Kidney tubule cell (primary cell): ENCODE measurements around the gene NOG.

Experiments used
- DNase-seq: peaks from one replicate; pipeline ENCODE4 v3.0.0-alpha.2; 2018; ENCODE audit warnings: low spot score

Gene NOG

DNA sequence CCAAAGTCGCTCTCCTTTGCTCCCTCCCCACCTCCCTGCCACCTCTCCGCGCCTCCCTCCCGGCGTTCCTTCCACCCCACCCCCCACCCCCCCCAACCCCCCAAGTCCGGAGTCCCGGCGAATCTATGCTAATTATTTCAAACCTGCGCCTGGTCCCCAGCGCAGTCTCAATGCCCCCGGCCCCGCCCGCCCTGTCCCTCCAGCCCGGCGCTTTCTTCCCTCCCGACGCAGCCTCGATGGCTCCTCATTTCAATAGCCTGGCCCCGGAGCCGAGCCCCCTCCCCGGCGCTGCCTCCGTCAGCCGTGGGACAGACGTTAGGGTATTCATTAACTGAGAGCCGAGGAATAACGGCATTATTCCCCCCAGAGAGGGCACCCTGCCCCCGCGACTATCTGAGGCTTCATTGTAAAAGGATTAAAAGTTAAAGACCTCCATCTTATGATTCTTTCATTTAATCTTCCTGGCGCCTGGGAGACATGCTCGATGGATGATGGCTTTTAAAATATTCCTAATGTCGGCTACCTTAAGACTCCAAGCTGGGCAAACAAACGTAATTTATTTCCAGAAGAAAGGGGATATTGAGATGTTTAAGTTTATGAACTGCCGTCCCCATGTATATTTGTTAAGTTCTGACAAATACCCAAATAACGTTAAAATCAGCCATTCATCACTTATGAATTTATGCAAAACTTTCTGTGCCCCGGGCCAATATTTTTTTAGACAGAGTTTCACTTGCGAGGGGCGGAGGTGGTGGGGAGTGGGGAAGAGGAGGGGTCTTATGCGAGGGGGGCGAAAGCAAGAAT, 3.4 kb downstream of the NOG start:
- peak; percentile 40 for DNase-seq

DNA sequence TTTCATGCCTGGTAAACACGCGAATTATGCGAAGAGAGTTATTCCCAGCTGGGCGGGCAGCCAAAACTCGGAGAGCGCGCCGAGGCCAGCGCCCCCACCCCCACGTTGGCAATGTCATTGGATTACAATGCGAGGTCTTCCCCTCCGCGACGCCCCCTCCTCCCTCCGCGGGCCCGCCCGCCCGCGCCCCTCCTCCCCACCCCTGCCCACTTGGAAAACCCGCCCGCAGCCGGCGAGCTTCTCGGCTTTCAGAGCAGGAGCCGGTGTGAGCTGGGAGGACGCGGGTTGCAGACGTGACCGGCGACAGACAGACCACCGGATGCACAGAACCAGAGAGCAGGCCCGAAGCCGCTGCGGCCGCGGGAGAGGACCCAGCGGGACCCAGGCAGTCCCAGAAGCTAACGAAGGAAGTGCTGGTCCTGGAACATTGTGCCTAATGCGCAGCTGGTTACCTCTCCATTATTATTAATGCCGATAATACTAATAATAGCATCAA, 4.0 kb downstream of the NOG start:
- DNase-seq = peak; percentile 44

DNA sequence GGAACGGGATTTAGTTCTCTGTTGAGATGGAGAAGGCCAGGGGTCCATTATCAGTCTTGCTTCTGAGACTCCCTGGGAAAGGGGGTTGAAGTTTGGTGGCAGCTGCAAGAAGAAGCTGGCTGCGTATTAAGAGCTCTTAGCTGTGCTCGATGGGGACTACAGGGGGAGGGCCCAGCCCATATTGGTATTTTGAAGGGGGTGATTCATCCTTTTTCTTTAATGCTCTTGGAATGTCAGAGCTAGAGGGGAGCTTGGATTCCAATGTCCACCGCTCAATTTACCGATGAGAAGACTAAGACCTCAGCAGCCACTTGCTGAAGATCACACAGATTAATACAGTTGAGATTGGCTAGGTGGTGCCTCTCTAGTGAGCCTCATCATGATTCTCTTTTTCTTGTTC, 5.0 kb downstream of the NOG start:
- peak; percentile 67 for DNase-seq

DNA sequence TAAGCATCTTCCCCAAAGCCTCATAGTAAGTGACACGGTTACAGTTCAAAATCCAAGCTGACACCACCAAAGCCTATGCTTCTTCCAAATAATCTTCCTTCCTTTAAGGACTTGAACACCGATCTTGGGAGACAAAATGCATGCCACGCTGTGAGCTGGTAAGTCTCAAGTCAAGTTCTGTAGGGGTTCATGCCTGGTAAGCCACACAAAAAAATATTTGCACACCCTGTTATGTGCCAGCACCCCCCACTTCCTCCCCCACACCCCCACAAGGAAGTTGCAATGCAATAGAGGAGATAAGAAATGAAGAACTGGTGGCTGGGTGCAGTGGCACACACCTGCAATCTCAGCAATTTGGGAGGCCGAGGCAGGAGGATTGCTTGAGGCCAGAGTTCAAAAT, 5.6 kb downstream of the NOG start:
- DNase-seq = no peak

DNA sequence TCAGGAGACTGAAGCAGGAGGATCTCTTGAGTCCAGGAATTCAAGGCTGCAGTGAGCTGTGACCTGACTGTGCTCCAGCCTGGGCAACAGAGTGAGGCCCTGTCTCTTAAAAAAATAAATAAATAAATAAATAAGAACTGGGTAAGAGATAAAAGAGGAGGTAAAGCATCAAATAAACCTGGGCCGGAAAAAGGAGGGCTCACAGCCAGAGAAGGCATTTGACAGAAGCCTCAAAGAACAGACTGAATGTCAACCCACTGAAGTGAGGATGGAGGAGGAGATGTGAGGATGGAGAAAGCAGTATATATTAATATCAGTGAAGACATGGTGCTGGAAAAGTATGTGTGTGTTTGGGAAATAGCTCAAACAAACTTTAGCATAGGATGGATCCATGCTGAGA, 6.1 kb downstream of the NOG start:
- no peak for DNase-seq

DNA sequence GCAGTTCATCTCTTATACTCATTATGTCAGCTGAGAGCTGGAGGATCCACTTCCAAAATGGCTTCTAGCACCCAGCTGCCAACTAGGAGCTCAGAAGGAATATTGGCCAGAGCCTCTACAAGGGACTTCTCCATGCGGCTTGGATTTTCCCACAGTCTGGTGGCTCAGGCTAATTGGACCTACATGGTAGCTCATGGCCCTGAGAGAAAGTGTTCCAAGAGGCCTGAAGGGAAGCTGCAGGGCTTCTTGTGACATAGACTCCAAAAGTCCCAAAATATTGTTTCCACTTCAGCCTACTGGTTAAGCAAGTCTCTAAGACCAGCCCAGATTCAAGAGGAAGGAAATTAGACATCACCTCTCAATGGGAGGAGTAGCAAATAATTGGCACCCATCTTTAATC, 6.8 kb downstream of the NOG start:
- DNase-seq = no peak

DNA sequence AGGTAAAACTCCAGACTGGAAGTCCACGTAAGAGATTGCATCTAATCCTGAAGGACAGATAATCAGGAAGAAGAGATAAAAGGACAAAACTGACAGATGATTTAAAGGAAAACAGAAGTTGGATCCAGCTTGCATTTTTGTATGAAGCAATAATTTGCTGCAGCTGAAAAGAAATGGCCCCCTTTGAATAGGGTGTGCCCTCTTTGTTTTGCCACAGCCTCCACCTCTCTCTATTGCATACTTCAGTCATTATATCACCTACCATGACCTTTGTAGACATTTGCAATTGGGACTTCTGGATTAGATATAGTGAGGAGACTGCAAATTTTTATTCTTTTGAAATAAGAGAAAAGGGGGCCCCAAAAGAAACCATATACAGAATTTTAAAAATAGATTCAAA, 8.1 kb downstream of the NOG start:
- no peak for DNase-seq

DNA sequence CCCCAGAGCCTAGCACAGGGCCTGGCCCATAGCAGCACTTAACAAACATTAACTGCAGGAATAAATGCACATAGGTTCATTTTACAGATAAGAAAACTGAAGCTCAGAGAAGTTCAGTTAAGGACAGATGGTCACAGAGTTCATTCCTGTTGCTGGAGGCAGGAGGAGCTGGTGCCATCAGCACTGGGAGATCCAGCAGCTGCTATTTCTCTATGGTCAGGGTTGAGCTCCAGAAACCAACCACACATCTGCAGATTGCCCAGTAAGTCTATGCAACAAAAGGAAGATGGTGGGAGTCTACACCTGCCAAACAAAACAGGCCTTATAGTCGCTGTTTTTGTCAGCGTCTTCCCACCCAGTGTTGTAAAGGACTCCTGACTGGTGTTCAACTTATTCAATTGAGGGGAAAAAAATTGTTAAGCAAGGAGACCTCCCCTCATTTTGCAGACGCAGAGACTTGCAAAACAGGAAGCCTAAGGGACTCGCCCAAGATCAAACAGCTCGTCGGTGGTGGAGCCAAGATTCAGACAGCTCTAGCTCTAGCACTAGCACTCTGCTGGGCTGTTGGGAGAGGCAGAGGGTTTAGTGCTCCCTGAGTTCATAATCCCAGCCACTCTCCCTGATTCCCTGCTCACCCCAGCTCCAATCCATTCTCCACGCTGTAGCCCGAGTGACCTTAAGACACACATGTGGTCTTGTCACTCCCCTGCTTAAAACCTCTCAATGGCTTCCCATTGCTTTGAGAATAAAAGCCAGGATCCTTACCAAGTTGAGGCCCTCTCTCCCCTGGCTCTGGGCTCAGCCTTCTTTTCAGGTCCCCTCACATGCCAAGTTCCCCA, 9.0 kb downstream of the NOG start:
- no peak for DNase-seq

DNA sequence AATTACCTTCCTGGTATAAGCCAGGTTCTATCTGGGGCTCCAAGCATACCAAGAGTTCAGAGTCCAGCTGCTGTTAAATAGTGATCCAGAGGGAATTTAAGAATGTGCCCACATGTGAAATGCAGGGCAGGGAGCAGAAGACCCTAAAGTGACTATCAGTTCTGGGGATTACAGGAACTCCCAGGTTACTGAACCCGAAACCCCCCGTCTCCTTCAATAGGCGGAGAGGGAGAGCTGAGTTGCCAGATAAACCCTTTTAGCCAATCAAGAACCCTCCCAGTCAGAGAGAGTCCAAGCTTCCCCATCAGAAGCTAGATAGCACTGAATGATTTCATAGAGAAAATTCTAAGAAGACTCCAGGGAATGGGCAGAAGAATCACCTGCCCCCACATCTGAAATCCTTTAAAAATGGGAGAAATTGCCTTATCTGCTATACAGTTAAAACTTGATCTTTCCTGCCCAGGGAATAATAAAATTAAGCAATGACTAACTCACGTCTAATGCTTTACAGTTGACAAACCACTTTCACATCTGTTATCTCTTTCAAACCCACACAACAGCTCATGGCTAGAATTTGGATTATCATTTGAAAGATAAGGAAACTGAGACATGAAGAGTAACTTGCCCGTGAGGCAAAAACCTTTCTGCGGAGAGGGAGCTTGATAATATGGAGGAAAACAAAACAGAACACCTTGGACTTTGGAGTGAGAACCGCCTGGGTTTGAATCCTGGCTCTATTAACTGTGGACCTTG, 10.2 kb downstream of the NOG start:
- DNase-seq = no peak

DNA sequence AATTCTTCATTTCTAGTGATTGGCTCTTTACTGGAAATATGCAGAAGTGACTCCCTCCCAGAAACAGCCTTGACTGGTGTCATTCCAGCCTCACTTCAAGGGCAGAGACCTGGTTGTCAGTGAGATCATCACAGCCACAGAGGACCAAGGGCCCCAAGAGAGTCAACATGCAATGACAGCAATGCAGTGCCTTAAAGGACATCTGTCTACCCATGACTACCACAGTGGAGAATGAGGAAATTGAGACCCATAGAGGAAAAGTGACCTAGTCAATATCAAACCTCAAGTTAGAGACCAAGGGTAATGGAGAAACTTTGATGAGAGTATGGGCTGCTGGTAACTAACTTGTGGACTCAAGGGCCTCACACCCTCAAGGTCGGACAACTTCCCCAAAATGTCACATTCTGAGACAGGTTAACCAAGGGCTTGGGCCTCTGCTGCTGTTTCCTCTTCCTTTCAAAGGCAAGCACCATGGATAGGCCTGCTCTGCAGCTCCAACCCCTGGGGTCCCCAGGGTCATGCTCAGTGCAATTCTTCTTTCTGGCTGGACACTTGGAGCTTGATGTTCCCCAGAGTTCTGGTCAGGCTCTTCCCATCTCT, 11.3 kb downstream of the NOG start:
- peak; percentile 69 for DNase-seq

DNA sequence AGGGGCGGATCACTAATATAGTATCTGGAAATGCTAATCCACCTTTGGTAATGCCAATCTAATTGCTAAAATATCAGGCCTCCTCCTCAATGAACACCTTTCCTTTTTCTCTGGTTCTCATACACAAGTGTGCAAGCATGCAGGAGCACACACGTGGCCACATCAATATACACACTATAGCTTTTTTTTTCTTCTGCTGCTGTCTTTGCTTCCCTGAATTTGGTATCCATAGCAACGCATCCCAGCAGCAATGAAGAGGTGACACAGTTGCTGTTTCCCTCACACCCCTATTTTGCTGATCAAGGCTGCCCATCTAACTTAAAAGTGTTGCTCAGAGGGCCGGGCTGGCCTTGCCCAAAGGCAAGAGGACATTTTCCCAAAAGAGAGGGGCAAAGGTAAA, 15.4 kb downstream of the NOG start:
- DNase-seq = no peak

DNA sequence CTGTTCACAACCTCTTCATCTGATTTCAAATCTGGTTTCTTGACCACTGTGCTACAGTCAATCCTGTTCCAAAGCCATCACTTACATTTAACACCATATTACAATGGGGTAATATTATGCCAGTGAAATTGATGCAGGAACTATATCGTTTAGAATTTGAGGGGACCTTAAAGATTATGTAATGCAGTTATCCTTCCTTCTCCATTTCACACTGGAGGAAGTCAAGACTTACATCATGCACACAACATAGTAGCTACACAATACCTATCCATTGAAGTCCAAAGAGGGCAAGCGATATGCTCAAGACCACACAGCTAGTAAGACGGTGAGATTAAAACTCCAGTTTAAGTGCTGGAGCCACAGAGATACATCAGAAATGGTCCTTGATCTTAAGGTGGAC, 16.8 kb downstream of the NOG start:
- DNase-seq = no peak

DNA sequence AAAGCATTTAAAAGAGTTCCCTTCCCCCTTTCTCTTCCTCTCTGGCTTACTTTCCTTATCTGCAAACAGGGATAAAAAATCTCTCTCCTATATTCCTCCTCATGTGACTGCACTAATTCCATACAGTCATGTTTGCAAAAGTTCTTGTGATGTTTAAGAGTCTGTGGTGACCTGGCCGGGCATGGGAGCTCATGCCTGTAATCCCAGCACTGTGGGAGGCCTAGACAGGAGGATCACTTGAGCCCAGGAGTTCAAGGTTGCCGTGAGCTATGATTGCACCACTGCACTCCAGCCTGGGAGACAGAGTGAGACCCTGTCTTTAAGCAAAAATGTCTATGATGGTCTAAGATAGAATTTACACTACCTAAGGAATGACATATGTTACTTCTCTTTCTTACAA, 19.6 kb downstream of the NOG start:
- no peak for DNase-seq

DNA sequence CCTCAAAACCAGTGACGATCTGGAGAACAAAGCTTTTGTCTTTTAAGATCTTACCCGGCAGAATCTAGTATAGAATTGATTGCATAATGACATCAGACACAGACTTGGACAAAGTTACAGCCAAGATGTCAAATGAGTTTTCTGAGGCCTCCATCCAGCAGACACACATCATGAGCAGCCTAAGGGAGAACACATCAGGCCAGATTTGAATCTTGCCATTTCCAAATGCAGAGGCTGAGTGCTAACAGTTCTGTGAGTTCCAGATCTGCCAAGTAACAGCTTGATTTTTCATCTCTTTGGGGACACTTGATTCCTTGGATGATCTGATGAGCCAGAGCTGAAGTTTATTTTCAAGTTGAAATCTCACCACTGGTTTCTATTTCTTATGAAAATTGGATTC, 21.0 kb downstream of the NOG start:
- DNase-seq = no peak

DNA sequence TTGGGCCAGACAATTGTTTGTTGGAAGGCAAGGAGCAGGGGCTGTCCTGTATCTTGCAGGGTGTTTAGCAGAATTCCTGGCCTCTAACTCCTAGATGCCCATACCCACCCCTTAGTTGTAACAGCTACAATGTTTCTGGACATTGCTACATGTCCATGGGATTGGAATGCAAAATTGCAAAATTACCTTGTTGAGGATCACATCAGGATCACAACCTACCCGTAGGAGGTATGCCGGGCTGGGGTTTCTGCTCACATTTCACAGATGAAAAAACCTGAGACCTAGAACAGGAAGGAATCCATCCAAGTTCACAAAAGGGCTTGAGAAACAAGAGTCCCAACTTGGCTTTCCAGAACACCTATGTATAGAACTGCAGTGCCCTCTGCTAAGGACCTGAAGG, 22.7 kb downstream of the NOG start:
- DNase-seq = no peak

DNA sequence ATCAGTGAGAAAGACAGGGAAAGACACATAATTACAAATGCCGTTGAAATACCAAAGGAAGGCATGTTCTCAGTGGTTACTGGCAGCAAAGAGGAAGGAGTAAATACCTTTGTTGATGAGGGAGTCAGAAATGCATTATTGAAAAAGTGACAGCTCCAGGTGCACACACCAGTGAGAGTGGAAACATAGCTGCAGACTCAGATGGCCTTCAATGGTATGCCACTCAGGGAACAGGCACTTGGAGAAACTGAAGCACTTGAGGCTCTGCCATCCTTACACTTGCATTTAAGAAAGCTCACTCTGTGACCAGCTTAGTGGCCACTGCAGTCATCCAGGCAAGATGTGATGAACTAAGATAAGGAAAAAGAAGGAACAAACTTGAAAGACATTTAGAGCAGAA, 29.9 kb downstream of the NOG start:
- no peak for DNase-seq

DNA sequence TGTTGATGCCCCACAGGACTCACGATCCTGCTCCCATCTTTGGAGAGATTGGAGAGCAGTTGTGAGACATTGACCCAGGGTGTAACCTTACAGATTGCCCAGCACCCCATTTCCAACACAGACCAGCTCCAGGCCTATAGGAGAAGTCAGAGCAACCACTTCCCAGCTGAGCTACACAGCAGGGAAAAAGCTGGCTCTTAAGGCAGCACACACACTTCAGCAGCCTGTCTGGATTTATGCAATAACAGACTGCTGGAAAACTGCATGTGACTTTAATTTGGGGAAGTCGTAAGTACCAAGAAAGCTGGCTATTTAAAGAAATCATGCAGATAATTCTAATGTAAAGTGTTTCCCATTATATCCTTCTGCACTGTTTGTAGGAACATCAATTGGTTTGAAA, 30.8 kb downstream of the NOG start:
- DNase-seq = no peak

DNA sequence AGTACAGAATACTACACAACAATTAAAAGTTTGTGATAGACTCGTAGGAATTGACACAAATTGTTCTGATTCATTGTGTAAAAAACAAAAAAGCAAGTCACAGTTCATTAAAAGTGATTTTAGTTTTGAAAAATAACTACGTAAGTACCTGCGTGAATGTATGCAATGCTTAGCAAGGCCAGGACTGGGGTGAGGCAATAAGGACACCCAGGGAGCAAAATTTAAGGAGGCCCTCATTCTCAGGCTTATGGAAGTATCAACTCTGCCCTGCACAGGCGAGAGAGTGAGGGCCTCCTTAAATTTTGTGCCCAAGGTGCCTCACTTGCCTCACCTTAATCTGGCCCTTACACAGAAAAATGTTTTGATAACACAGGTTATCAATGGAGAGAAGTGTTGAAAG, 31.4 kb downstream of the NOG start:
- DNase-seq = no peak

DNA sequence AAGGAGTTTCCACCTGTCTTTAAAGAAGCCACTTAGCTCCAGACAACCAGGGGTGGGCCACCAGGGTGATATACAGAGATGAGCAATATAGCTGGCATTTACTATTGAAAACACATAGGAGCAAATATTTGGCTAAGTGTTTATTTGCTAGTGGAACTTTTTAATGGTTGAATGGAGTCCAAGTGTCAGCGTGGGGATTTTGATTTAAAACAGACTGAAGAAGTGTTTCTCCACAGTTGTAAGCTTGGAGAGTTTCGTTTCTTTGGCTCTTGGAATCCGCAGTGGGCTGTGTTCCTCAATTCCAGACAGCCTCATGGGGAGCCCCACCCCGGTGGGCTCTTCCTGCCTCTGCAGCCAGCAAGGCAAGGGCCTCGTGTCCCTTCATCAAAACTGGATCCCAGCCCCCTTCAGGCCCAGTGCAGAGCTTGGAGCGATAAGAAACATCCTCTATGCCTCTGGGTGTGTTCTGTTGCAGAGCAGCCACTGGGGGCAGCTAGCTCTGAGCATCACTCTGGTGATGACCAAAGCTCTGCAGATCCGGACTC, 36.1 kb downstream of the NOG start:
- DNase-seq = peak; percentile 13

DNA sequence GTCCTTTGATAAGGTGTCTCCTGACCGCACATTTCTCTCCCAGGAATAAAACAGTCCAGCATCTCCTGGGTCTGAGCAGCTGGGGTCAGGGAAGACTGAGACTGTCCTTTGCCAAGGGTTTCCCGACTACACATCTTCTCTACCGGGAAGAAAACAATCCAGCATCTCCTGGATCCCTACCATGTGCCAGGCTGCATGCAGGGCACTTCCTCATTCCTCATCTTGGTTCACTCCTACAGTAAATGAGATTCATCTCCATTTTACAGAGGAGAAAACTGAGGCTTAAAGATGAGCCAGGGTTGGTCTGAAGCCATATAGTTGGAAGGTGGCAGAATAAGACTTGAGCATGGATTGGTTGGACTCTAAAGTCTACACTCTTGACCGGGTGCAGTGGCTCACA, 36.7 kb downstream of the NOG start:
- DNase-seq = no peak

DNA sequence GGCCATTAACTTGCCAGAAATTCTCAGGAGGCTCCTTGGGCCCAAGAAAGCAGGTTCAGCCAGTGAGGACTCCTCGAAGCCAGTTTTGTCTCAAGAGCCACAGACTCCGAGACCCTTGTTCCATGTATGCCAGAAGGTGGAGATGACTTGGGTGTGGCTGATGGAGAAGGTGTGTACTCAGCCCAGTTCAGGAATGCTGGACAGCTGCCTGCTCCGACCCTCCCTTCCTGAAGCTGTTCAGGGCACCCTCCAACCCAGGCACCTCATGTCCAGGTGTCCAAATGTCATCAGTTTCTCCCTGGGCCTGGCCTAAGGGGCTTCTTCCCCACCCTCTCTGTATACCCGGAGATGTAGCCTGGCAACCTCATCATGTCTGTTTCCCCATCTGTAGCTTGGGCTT, 40.2 kb downstream of the NOG start:
- DNase-seq = no peak

DNA sequence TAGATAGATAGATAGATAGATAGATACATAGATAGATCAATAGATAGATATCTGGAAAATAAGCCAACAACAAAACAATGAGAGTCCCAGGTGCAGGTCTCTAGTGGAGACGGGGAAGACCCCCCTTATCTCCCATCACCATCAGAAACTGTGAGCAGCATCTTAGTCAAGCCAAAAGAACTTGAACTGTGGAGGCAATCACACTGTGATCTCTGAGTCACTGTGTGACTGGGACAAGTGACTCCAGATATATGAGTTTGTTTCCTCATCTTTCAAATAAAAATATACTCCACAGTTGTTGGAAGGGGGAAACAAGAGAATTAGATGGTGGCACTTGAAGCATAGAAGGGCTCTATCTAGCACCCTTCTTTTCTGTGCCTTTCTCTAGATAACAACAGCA, 42.1 kb downstream of the NOG start:
- DNase-seq = peak; percentile 33
